ENCODE data around the gene YPEL4. TPM values are rescaled to one million over a fixed set of nuclear protein-coding genes. Genes with fewer than 3 reads are reported as not detected.
A peak's percentile ranks its signal among the peaks of the same experiment; 100 is the strongest.

Gene YPEL4
- total RNA-seq, 2 donors from 2014 or later = 0.44 to 0.98 TPM

DNA sequence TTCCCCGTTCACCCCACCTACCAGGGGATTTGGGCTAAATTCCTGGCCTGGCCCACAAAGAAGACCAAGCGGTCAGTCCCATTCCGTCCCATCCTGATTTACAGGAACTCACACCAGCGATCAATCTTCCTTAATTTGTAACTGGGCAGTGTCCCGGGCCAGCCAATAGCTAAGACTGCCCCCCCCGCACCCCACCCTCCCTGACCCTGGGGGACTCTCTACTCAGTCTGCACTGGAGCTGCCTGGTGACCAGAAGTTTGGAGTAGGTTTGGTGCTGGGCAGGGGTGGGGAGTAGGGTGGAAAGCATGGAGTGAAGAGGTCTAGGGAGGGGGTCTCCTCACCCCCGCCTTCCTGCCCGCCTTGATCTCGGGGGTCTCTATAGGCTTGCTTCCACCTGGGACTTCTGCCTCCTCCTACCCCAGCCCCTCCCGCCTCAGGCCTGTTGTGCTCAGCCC is 52.2 kb downstream of the YPEL4 start, which contains the start of gene SERPING1:
Gene SERPING1, plus strand, starts transcription at position 225 of the 455 bp plus-strand sequence. CDS start 586 bp downstream, outside the sequence.
- intact Hi-C loops (cut with DNase I) = no loop called here
- Histone ChIP-seq H3K4me1 (no peaks in the 10 kb centered on the region), H3K9ac (ENCODE audit: low read depth in 2 of 2, low read length in 2 of 2) (peak within 1 kb of the TSS; percentile 15 to 63), H3K27ac (peak within 1 kb of the TSS; percentile 60), H3K36me3 (no peaks in the 10 kb centered on the region), H3K9me3 (no peaks in the 10 kb centered on the region), H3K27me3 (no peaks in the 10 kb centered on the region), H3K4me3 (peak within 1 kb of the TSS; percentile 23)
- TF ChIP-seq, protein P1, sequence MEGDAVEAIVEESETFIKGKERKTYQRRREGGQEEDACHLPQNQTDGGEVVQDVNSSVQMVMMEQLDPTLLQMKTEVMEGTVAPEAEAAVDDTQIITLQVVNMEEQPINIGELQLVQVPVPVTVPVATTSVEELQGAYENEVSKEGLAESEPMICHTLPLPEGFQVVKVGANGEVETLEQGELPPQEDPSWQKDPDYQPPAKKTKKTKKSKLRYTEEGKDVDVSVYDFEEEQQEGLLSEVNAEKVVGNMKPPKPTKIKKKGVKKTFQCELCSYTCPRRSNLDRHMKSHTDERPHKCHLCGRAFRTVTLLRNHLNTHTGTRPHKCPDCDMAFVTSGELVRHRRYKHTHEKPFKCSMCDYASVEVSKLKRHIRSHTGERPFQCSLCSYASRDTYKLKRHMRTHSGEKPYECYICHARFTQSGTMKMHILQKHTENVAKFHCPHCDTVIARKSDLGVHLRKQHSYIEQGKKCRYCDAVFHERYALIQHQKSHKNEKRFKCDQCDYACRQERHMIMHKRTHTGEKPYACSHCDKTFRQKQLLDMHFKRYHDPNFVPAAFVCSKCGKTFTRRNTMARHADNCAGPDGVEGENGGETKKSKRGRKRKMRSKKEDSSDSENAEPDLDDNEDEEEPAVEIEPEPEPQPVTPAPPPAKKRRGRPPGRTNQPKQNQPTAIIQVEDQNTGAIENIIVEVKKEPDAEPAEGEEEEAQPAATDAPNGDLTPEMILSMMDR (IDR thresholded peaks at IDR 0.05) = no peak
- DNase-seq = peak; percentile 48

DNA sequence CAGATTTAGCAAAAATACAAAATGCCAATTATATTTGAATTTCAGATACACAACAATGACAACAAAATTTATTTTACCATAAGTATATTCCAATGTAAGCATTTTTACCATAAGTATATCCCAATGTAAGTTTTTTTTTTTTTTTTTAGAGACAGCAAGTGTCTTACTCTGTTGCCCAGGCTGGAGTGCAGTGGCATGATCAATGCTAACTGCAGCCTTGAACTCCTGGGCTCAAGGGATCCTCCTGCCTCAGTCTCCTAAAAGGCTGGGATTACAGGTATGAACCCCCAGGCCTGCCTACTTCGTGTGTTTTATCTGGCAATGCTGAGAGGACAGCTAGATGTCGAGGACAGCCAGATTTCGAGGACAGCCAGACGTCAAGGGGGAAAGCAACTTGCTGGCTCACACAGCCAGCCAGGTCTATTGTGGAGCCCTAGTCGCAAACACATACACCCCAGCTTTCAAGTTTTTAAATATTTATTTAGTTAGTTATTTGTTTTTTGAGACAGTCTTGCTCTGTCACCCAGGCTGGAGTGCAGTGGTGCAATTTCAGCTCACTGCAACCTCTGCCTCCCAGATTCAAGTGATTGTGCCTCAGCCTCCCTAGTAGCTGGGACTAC is 53.3 kb downstream of the YPEL4 start:
- Histone ChIP-seq H3K36me3 (no peaks in the 10 kb centered on the region), H3K9ac (ENCODE audit: low read depth in 2 of 2, low read length in 2 of 2) (no peak overlapping the region), H3K4me1 (no peaks in the 10 kb centered on the region), H3K9me3 (no peaks in the 10 kb centered on the region), H3K27me3 (no peaks in the 10 kb centered on the region), H3K4me3 (no peak overlapping the region), H3K27ac (peak overlapping the region; percentile 60)
- intact Hi-C loops (cut with DNase I) = no loop called here
- TF ChIP-seq, protein P1 (IDR thresholded peaks at IDR 0.05) = no peak
- no peak for DNase-seq

Small RNA genes lying within 50 kb of the gene (microRNA-seq; reads per million reads assigned to microRNA genes)
- 5,163 reads per million, percentile 91 among the genes with 10 or more reads in this experiment for gene MIR130A

Other genes with a start within 250 kb of the YPEL4 start
- 10 to 100 TPM; 10.6 to 21.4 TPM for gene SLC43A3, start 222.8 kb downstream of the YPEL4 start, total RNA-seq
- under 1 TPM; 0.54 to 0.82 TPM for gene RTN4RL2, start 189.4 kb downstream of the YPEL4 start, total RNA-seq
- gene SLC43A1, start 134.2 kb downstream of the YPEL4 start, total RNA-seq = 10 to 100 TPM in 1 of 2 donors, 1 to 10 TPM in 1; 8.7 to 19.0 TPM
- gene TIMM10, start 119.2 kb downstream of the YPEL4 start, total RNA-seq = 10 to 100 TPM; 54.8 to 67.1 TPM
- gene SMTNL1, start 112.3 kb downstream of the YPEL4 start, total RNA-seq = not detected
- gene UBE2L6, start 82.2 kb downstream of the YPEL4 start, total RNA-seq = 10 to 100 TPM; 28.3 to 35.3 TPM
- gene SERPING1, start 52.2 kb downstream of the YPEL4 start, total RNA-seq = 10 to 100 TPM; 18.7 to 57.5 TPM
- gene CLP1, start 7.8 kb upstream of the YPEL4 start, total RNA-seq = 10 to 100 TPM; 13.5 to 14.9 TPM
- gene ZDHHC5, start 18.2 kb upstream of the YPEL4 start, total RNA-seq = 10 to 100 TPM; 80.2 to 82.1 TPM
- 10 to 100 TPM; 10.6 to 14.0 TPM for gene MED19, start 62.3 kb upstream of the YPEL4 start, total RNA-seq
- gene TMX2, start 62.7 kb upstream of the YPEL4 start, total RNA-seq = 100 to 1,000 TPM in 1 of 2 donors, 10 to 100 TPM in 1; 92.1 to 145 TPM
- gene SELENOH, start 91.6 kb upstream of the YPEL4 start, total RNA-seq = 100 to 1,000 TPM in 1 of 2 donors, 10 to 100 TPM in 1; 86.9 to 140 TPM
- gene BTBD18, start 101.9 kb upstream of the YPEL4 start, total RNA-seq = not detected
- 100 to 1,000 TPM; 375 to 416 TPM for gene CTNND1, start 111.9 kb upstream of the YPEL4 start, total RNA-seq

All from colonic mucosa (tissue), 4 donors.